ENCODE data around the gene RRP8.

RRP8 gene

DNA sequence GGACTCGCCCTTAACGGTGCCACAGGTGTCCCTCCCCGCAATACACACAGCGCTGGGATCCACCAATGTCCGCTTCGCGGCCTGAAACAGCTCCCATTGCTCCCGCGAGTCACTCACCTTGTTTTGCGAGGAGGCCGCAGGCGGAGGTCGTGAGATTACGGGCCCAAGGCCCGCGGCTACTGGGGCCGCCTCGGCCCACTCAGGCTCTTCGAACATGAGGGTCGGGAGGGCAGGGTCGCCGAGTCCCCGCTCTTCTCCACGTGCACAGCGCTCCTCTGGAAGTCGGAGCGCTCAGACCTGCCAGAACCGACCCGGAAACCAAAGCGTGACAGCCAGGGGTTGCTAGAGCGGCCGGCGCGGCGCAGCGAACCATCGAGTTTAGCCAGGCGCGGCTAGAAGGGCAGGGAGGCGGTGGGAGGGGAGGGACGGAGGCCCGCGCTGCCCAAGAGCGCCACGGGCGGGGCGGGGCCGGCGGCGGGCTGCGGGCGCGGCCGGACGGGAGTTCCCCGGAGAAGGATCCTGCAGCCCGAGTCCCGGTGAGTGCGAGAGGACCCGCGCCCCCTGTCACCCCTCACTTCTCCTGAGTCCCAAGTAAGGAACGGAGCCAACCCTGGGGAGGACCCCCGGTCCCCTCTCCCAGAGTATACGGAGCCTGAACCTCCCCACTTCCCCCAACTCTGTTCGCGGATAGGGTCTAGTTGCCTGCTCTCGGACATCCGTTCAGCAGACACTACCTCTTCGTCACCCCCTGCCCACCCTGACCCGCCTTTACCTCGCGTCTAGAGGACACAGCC is at the start of gene RRP8, which contains the start of gene ILK:
TSS of gene RRP8 (minus strand) at position 330 of the 794 bp plus-strand sequence. CDS start at position 216, 114 bp downstream.
TSS of gene ILK (plus strand) at position 488 of the 794 bp plus-strand sequence. CDS start 498 bp downstream, outside the sequence.
- DNase-seq (ENCODE audit: low read depth in 2 of 2) = peak; percentile 72 to 74

DNA sequence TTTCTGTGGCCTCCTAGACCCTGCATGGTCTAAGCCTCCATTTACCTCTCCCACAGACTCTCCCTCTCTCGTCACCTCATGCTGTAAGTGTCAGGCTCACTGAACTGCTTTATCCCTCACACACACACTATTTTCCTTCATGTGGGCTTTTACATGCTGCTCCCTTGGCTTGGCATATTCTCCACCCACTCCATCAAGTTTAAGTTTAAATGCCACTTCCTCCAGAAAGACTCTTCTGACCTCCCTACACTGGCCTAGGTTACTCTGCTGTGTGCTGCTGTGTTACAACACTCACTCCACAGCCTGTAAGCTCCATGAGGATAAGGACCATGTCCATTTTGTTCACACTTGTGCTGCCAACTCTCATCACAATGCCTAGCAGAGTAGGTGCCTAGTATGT is 49.7 kb upstream of the RRP8 start:
- no peak for DNase-seq (ENCODE audit: low read depth in 2 of 2)

DNA sequence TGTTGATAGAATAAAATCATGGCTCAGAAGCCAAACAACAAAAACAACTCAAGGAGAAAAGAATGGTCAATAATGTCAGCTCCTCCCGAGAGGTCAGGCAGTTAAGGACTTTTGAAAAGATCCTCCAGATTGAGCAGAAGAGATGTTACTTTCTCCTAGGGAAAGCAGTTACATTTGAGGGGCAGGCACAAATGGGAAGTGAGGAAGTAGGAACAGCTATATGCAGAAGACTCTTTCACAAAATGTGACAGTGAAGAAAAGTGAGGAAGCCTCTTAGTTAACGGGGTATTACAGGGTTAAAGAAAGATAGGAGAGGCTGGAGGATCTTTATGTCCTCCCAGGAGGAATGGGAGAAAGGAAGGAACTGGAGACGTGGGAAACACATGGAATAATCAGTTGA is 48.8 kb upstream of the RRP8 start:
- DNase-seq (ENCODE audit: low read depth in 2 of 2) = no peak

DNA sequence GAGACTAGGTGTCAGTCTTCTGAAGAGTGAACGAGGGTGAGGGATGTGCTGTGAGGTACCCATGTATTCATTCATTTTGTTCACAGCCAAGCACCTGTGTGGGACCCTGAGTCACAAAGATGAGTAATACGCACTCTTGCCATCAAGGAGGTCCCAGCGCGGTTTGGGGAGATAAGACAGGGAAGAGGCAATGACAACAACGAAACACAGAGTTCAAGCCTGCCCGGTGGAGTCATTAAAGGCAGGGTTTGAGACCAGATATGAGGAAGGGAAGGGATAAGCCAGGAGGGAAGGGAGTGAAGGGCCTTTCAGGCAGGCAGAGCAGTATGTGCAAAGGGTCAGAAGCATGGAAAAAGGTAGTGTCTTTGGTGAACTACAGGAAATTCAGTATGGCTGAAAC is 47.6 kb upstream of the RRP8 start:
- DNase-seq (ENCODE audit: low read depth in 2 of 2) = no peak

DNA sequence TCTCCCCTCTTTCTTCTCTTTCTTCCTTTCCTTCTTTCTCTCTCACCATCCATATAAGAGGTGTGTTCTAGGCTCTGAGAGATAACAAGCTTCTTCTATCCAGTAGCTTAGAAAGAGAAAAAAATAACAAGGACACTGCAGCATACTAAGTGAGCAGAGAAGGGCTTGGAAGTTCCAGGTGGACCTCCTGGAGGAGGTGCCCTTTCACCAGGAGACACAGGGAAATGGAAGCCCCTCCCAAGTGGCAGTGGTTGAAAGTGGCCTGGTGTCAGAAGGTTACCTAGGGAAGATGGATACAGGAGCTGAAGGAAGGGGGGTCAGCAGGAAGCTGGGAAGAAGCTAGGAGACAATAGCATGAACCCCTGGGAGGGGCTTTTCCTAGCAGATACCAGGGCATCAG is 46.7 kb upstream of the RRP8 start:
- DNase-seq (ENCODE audit: low read depth in 2 of 2) = no peak

DNA sequence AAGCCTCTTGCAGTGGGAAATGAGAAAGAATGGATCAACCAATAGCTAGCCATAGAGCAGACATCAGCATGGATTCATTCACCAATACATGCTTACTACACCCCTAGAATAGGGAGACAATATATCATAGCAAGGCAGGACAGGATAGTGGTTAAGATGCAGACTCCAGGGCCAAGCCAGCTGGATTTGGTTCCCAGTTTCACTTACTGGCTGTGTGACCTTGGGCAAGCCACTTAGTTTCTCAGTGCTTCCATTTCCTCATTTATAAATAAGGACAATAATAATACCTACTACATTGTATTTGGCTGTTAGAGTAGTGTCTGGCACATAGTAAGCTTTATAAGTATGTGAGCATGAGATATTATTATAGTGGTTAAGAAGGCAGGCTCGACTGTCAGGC is 45.1 kb upstream of the RRP8 start:
- no peak for DNase-seq (ENCODE audit: low read depth in 2 of 2)

DNA sequence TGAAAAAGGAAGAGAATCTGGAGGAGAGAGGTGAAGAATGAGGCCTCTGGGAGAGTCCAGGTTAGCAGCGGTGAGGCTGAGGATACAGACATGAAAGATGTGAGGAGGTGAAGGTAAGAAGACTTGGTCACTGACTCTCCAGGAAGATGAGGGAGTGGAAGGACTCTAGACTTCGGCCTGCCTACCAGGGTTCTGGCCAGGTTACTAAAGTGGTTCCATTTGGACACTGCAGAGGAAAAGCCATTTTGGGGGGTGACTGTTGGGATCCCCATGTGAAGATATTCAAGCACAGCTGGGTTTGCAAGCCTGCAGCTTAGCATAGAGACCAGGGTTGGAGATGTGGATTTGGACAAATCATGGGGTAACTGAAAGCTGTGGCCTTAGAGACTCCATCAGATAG is 44.4 kb upstream of the RRP8 start:
- DNase-seq (ENCODE audit: low read depth in 2 of 2) = no peak

DNA sequence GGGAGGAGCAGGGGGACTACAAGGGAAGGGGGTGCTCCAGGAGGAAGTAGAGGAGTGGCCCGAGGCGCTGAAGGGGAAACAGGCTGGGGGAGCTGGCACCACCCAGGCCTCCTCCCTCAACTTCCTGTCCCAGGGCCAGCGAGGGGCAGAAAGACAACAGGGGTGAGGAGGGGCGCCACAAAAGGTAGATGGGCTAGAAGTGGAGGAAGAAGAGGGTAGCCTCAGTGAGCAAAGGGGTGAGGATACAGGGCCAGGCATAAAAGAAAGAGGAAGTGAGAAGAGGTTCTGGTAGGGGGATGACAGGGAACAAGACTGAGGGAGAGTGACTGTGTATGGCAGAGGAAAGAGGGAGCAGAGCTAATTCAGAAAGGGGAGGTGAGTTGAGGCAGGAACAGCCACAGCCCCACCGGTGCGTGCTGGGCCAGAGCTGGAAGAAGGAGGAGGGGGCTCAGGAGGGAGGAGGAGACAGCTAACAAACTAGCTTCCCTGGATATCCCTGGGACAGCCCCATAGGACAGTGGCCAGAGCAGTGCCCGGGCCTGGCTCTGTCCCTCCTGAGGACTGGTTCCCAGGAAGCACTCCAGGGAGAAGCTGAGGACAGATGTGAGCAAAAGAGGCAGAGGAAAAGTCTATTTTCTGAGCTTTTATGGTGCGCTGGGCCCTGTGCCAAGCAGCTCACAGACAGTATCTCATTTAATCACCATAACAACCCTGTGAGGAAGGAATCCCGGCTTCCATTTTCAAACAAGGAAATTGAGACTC is 43.7 kb upstream of the RRP8 start:
- DNase-seq (ENCODE audit: low read depth in 2 of 2) = no peak

DNA sequence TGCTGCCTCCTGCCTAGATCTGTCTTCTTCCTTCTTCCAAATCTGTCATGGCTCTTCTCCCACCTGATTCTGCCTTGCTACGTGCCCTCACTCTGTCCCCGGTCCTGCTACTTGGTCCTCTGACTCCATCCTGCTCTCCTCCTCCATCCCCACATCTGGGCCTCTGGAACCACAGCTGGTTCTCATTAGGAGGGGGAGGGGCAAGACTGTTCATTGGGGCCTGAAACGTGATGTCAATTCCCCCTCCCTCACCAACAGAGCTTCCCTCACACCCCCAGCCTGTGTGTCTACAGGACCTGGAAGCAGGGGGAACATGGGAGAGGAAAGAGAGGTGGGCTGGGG is 43.1 kb upstream of the RRP8 start:
- DNase-seq (ENCODE audit: low read depth in 2 of 2) = no peak

DNA sequence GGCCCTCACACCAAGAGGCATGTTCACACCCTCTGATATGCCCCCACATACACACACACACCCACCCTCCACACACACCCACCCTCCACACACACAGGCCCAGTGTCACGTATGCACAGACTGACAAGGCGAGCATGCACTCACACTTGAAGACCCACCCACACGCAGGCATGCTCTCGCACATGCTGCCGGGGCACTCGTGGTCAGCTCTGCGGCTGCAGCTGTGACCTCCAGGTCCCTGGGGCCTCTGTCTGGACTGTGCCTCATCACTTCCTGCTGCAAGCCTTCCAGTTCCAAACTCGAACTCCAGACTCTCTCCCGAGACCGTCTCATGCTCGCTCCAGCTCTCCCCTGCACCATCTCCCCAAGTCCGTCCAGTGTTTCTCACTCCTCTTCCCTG is 42.7 kb upstream of the RRP8 start:
- DNase-seq (ENCODE audit: low read depth in 2 of 2) = no peak

DNA sequence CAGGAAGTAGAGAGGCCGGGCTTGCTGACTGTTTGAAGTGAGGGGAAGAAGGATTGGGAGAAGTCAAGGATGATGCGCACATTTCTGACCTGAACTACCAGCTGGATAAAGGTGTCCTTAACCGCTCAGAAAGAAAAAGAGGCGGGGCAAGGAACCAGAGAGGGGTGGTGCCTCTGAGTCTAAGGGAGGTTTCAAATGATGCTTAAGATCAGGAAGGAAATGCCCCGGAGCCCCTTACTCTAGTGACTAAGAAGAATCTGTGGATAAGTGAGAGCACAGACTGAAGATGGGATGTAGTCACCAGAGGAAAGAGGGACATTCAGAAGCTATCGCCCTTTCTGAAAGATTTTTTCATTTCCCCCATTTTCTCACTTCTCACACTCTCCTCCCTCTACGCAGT is 39.5 kb upstream of the RRP8 start:
- DNase-seq (ENCODE audit: low read depth in 2 of 2) = no peak

DNA sequence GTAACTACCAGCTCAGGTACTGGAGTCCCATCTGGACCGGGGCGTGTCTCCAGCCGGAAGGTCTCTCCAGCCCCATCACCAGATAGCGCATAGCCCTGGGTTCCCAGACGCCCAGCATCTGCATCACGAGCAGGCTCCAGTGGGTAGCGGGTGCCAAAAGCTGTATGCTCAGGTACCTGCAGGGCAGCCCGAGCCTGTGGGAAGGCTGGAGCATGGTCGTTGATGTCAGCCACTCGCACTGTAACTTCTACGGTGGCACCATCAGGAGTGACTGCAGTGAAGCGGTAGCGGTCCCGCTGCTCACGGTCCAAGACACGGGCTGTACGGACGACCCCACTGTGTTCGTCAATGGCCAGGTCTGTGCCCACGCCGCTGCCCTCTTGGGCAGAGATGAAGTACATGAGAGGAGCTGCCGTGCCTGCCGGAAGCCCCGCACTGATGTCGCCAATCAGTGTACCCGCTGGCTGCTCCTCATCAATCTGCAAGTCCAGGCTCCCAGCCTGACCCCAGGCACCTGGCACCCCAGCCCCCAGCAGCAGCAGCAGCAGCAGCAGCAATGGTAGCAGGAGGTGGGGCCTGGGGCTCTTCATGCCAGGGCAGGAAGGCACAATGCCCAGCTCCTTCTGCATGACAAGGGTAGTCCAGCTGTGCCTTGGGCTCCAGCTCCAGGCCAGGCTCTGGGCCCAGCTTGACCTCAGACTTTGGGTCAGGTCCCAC is 37.7 kb upstream of the RRP8 start:
- DNase-seq (ENCODE audit: low read depth in 2 of 2) = no peak

DNA sequence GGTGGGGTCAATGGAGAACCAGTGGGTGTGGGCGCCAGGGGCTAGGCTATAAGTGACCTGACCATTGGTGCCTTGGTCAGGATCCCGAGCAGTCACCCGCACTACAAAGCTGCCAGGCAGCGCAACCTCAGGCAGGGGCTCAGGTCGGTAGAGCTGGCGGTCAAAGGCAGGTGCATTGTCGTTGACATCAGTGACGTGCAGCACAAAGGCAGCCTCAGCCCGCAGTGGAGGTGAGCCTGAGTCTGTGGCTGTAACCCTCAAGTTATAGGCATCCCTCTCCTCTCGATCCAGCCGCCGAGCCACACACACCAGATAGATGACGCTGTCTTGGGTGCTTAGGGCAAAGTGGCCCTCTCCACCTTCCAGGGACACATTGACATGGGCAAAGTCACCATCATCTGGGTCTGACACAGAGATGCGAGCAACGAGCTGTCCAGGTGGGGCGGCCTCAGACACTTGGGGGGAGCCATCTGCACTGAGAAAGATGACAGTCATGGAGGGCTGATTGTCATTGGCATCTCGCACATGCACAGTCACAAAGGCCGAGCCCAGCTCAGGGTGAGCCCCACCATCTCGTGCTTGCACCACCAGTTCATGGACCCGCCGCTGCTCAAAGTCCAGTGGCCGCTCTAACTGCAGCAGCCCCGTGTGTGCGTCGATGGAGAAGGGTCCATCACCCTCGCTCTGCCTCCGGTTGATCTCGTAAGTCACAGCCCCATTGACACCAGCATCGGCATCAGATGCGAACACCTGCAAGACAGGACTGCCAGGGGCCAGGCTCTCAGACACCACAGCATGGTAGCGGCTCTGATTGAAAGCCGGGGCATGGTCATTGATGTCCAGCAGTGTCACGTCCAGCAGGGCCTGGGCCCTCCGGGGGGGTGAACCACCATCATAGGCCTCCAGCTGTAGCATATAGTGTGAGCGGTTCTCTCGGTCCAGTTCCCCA is 36.9 kb upstream of the RRP8 start:
- no peak for DNase-seq (ENCODE audit: low read depth in 2 of 2)

DNA sequence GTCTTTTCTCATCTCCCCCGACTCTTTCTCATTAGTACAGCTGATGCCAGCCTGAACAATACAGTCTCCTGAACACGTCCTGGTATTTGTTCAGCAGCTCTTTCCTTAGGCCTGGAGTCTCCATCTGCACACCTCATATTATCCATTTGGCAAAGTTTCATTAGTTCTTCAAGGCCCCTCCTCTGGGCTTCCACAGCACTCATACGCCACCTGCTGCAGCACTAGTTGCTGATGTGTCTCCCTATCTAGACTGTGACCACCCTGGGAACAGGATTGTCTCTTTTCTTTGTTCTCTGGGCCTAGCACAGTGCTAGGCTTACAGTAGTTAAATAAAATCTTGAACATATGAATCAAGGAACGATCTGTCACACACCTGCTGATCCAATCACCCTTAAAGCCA is 35.0 kb upstream of the RRP8 start:
- DNase-seq (ENCODE audit: low read depth in 2 of 2) = no peak

DNA sequence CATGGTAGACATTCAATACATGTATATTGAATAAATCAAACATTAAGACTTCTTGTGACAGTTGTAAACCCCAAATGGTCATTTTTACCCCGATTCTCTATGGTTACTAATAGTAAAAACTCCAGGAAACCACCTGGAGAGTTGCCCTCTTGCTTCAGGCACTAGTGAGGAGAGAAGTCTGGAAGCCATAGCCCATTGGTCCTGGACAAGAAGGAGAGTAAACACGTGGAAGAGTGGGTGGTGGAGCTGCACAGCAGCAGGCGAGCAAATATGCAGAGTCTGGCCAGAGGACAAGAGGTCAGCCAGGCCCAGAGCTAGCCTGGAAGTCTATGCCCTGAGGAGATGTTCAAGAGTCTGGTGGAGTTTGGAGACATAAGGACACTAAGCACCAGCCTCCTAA is 34.5 kb upstream of the RRP8 start:
- DNase-seq (ENCODE audit: low read depth in 2 of 2) = no peak

DNA sequence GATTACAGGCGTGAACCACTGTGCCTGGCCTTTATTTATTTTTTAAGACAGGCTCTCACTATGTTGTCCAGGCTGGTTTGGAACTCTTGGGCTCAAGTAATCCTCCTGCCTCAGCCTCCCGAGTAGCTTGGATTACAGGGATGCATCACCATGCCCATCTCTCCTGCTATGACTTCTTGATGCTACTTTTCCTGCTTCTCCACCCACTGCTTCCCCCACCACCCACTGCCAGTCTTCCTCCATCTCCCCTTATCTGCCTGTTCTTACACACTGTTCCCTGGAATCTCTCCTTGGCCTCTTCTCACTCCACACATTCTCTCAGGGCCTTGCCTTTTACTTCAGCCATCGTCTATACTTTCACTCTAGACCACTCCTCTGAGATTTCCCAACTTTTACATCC is 33.1 kb upstream of the RRP8 start:
- DNase-seq (ENCODE audit: low read depth in 2 of 2) = no peak

DNA sequence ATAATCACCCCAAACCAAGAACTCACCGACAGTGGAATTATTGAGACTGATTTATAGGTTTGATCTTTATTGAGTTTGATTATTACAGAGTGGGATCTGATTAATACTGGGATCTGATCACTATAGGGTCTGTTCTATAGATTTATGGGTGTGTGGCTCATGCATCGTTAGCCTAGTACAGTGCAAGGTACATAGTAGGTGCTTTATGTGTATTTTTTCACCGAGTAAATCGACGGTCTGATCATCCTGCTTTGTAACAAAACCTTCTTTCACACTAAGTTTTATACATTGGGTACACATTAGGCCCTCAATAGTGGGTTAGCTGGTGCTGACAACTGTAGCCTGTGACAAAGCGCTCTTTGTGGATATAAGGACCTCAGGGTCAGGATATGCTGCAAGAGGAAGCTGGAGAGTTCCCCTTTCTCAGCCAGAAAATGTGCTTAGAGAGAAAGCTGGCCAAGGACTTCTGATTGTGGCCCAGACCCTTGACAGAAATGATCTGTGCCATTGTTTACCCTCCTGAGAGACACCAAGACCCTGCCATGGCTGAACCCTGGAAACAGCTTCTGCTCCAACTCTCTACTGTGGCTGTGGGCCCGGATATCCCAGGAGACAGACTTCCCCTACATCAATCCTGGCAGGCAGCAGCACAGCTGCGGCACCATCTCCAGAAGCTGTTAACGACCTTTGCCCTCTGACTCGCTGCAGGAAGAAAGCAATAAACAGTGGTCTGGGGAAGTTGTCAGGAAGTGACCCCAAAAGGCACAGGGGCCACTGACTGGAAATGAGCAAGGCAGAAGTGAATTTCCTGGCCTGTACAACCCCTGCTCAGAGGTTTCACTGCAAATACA is 31.9 kb upstream of the RRP8 start:
- DNase-seq (ENCODE audit: low read depth in 2 of 2) = no peak

DNA sequence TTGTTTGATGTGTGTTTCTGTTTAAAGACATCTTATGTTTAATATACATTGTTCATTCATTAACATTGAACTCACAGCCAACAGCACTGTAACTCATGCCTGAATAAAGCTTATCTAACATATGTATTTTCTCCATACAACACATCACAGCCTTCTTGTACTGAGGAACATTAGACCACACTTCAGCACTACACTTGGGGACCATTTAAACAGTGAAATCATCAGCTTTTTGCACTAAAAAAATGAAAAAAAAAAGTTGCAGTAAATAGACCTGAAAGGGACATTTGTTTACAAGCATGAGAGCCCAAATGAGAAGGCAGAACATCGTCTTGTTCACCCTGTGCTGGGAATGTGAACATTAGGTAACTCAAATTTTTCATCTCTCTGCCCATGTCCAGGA is 31.1 kb upstream of the RRP8 start:
- DNase-seq (ENCODE audit: low read depth in 2 of 2) = no peak

DNA sequence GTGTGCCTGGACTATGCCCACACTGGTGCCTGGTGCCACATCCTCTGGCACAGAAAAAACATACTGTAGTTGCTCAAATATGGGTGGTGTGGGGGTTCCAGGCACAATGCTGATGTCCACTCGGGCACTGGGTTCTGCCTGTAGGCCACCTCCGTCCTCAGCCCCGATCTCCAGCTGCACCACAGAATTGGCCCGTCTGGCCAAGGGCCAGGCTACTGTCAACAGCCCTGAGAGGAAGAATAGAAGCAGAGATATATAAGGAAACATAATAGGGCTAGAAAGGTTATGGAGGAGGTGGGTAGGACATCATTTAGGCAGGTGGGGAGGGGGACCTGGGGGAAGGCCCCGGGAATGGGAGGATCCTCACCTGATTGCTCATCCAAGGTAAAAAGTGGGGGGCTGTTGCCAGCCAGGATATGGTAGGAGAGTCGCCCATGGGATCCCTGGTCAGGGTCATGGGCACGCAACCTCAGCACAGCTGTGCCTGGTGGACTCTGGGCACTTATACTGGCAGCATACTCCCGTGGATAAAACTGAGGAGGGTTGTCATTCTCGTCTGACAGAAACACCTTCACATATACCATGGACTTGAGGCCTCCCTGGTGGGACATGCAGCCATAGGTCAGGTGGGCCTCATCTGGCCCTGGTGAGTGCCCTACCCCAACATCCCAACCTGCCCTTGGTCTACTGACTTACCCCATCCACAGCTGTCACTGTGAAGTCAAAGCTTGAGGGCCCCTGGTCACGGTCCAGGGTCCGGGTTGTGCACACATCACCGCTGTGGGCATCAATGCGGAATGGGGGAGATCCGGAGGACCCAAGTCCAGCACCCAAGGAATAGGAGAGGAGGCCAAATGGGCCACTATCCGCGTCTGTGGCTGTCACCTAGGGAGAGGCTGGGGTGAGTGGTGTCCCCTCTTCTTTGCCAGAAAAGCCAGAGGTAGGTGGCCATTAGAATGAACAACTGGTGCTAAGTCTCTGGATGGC is 30.3 kb upstream of the RRP8 start:
- no peak for DNase-seq (ENCODE audit: low read depth in 2 of 2)

All from stimulated activated CD8-positive, alpha-beta memory T cell treated with anti-CD3 and anti-CD28 coated beads, Interleukin-7, amount 100 ng/mL, for 1 hour (primary cell).